Measurements from ENCODE around the gene ADAMTS20. TPM values are rescaled to one million over a fixed set of nuclear protein-coding genes. Genes with fewer than 3 reads are reported as not detected.

Gene ADAMTS20
- total RNA-seq, 6 donors from 2014 or later: not detected

GRCh38 chr12:43312991-43313505 lies 239.0 kb downstream of the ADAMTS20 start:
- H3K27ac ChIP-seq: no peak overlapping the region
- TF ChIP-seq POLR2A (IDR thresholded peaks at IDR 0.05): no peak
- no peak for TF ChIP-seq POLR2AphosphoS5 (IDR thresholded peaks at IDR 0.05)
- no peak for TF ChIP-seq EP300 (IDR thresholded peaks at IDR 0.05)
- no peak for TF ChIP-seq CTCF (IDR thresholded peaks at IDR 0.05)
- H3K27me3 ChIP-seq: no peaks in the 10 kb centered on the region
- DNase-seq (no peak), ATAC-seq (ENCODE audit: low FRiP score in 2 of 2) (no peak)
- H3K9me3 ChIP-seq: no peaks in the 10 kb centered on the region
- H3K36me3 ChIP-seq: no peaks in the 10 kb centered on the region
- WGBS, 2 donors: 51 to 65% methylated on average over 4 of the region's 4 CpGs
- H3K4me3 ChIP-seq: no peak overlapping the region
- no peaks in the 10 kb centered on the region for H3K4me1 ChIP-seq

- Histone ChIP-seq H3K27ac (no peak overlapping the region), H3K9me3 (no peaks in the 10 kb centered on the region), H3K36me3 (no peaks in the 10 kb centered on the region), H3K4me3 (no peak overlapping the region), H3K4me1 (no peaks in the 10 kb centered on the region), H3K27me3 (no peaks in the 10 kb centered on the region)
- TF ChIP-seq POLR2A (IDR thresholded peaks at IDR 0.05): no peak
- ATAC-seq (ENCODE audit: low FRiP score in 2 of 2) (no peak), DNase-seq (no peak)
Measured at GRCh38 chr12:43310596-43310995, 241.4 kb downstream of the ADAMTS20 start.

- H3K36me3 ChIP-seq: no peaks in the 10 kb centered on the region
- 81 to 90% methylated on average over 3 of the region's 3 CpGs for WGBS, 2 donors
- H3K9me3 ChIP-seq: no peaks in the 10 kb centered on the region
- no peaks in the 10 kb centered on the region for H3K27me3 ChIP-seq
- H3K4me3 ChIP-seq: no peak overlapping the region
- H3K4me1 ChIP-seq: no peaks in the 10 kb centered on the region
- no peak for TF ChIP-seq CTCF (IDR thresholded peaks at IDR 0.05)
- TF ChIP-seq POLR2A (IDR thresholded peaks at IDR 0.05): no peak
- no peak for TF ChIP-seq EP300 (IDR thresholded peaks at IDR 0.05)
- no peak for TF ChIP-seq POLR2AphosphoS5 (IDR thresholded peaks at IDR 0.05)
- H3K27ac ChIP-seq: no peak overlapping the region
- DNase-seq: no peak
- no peak for ATAC-seq (ENCODE audit: low FRiP score in 2 of 2)
Measured at GRCh38 chr12:43309959-43310358, 242.0 kb downstream of the ADAMTS20 start.

- Histone ChIP-seq H3K27ac (no peak overlapping the region), H3K36me3 (no peaks in the 10 kb centered on the region), H3K27me3 (no peaks in the 10 kb centered on the region), H3K4me3 (no peak overlapping the region), H3K4me1 (no peaks in the 10 kb centered on the region), H3K9me3 (no peaks in the 10 kb centered on the region)
- WGBS, 2 donors: 98% methylated on average over 3 of the region's 3 CpGs
- DNase-seq (no peak), ATAC-seq (ENCODE audit: low FRiP score in 2 of 2) (no peak)
- TF ChIP-seq POLR2A (IDR thresholded peaks at IDR 0.05): no peak
- no peak for TF ChIP-seq POLR2AphosphoS5 (IDR thresholded peaks at IDR 0.05)
- no peak for TF ChIP-seq EP300 (IDR thresholded peaks at IDR 0.05)
- TF ChIP-seq CTCF (IDR thresholded peaks at IDR 0.05): no peak
Measured at GRCh38 chr12:43308776-43309175, 243.2 kb downstream of the ADAMTS20 start.

GRCh38 chr12:43307126-43307525 lies 244.9 kb downstream of the ADAMTS20 start:
- WGBS, 2 donors: 89 to 97% methylated on average over 2 of the region's 2 CpGs
- ATAC-seq (ENCODE audit: low FRiP score in 2 of 2): no peak
- TF ChIP-seq CTCF (IDR thresholded peaks at IDR 0.05) (no peak), EP300 (IDR thresholded peaks at IDR 0.05) (no peak), POLR2AphosphoS5 (IDR thresholded peaks at IDR 0.05) (no peak), POLR2A (IDR thresholded peaks at IDR 0.05) (no peak)

More at GRCh38 chr12:43307126-43307525, 244.9 kb downstream of the ADAMTS20 start:
- H3K4me1 ChIP-seq: no peaks in the 10 kb centered on the region
- no peak for DNase-seq
- no peaks in the 10 kb centered on the region for H3K27me3 ChIP-seq
- H3K27ac ChIP-seq: no peak overlapping the region
- no peaks in the 10 kb centered on the region for H3K9me3 ChIP-seq
- H3K4me3 ChIP-seq: no peak overlapping the region
- no peaks in the 10 kb centered on the region for H3K36me3 ChIP-seq

Measured in upper lobe of left lung (tissue), 6 donors.